ENCODE results near the gene BMP7. TPM values are rescaled to one million over a fixed set of nuclear protein-coding genes. Genes with fewer than 3 reads are reported as not detected.
"Not testable (repeated sequence)": the region's sequence is repeated elsewhere in the genome, so short reads cannot be mapped to it uniquely, and the experiment has no call there.

Gene BMP7
- total RNA-seq, 1 donor from 2014 or later = not detected

GRCh38 chr20:57244221-57244585, 22.2 kb downstream of the BMP7 start:
- Histone ChIP-seq H3K36me3 (ENCODE audit: control insufficient read depth, insufficient read depth, low read length) (no peaks in the 10 kb centered on the region), H3K4me3 (ENCODE audit: low read depth, low read length) (no peak overlapping the region), H3K27me3 (ENCODE audit: control insufficient read depth, insufficient read depth, low read length) (no peaks in the 10 kb centered on the region)
- DNase-seq (ENCODE audit: low read depth) (no peak), FAIRE-seq (no peak)
- TF ChIP-seq CTCF (IDR thresholded peaks at IDR 0.05; ENCODE audit: insufficient read depth, low read length, severe bottlenecking) = no peak

- H3K36me3 ChIP-seq (ENCODE audit: control insufficient read depth, insufficient read depth, low read length) = no peaks in the 10 kb centered on the region
- H3K4me3 ChIP-seq (ENCODE audit: low read depth, low read length) = no peak overlapping the region
- TF ChIP-seq CTCF (IDR thresholded peaks at IDR 0.05; ENCODE audit: insufficient read depth, low read length, severe bottlenecking) = peak; percentile 15
- DNase-seq (ENCODE audit: low read depth) (peak; percentile 37), FAIRE-seq (peak; percentile 60)
- H3K27me3 ChIP-seq (ENCODE audit: control insufficient read depth, insufficient read depth, low read length) = no peaks in the 10 kb centered on the region
Measured at GRCh38 chr20:57243480-57244220, 22.8 kb downstream of the BMP7 start.

GRCh38 chr20:57242414-57242813, 24.0 kb downstream of the BMP7 start:
- TF ChIP-seq CTCF (IDR thresholded peaks at IDR 0.05; ENCODE audit: insufficient read depth, low read length, severe bottlenecking) = no peak
- FAIRE-seq = no peak
- no peaks in the 10 kb centered on the region for H3K36me3 ChIP-seq (ENCODE audit: control insufficient read depth, insufficient read depth, low read length)
- no peak for DNase-seq (ENCODE audit: low read depth)
- H3K27me3 ChIP-seq (ENCODE audit: control insufficient read depth, insufficient read depth, low read length) = no peaks in the 10 kb centered on the region
- no peak overlapping the region for H3K4me3 ChIP-seq (ENCODE audit: low read depth, low read length)

GRCh38 chr20:57241363-57241991, 25.0 kb downstream of the BMP7 start:
- DNase-seq (ENCODE audit: low read depth) (no peak), FAIRE-seq (no peak)
- no peaks in the 10 kb centered on the region for H3K27me3 ChIP-seq (ENCODE audit: control insufficient read depth, insufficient read depth, low read length)
- TF ChIP-seq CTCF (IDR thresholded peaks at IDR 0.05; ENCODE audit: insufficient read depth, low read length, severe bottlenecking) = no peak
- no peak overlapping the region for H3K4me3 ChIP-seq (ENCODE audit: low read depth, low read length)
- no peaks in the 10 kb centered on the region for H3K36me3 ChIP-seq (ENCODE audit: control insufficient read depth, insufficient read depth, low read length)

- H3K27me3 ChIP-seq (ENCODE audit: control insufficient read depth, insufficient read depth, low read length) = no peaks in the 10 kb centered on the region
- H3K36me3 ChIP-seq (ENCODE audit: control insufficient read depth, insufficient read depth, low read length) = no peaks in the 10 kb centered on the region
- TF ChIP-seq CTCF (IDR thresholded peaks at IDR 0.05; ENCODE audit: insufficient read depth, low read length, severe bottlenecking) = no peak
- H3K4me3 ChIP-seq (ENCODE audit: low read depth, low read length) = no peak overlapping the region
- DNase-seq (ENCODE audit: low read depth) = no peak
- FAIRE-seq = no peak
Measured at GRCh38 chr20:57240581-57241362, 25.7 kb downstream of the BMP7 start.

- not testable (repeated sequence) for FAIRE-seq; H3K36me3 ChIP-seq (ENCODE audit: control insufficient read depth, insufficient read depth, low read length); H3K4me3 ChIP-seq (ENCODE audit: low read depth, low read length); DNase-seq (ENCODE audit: low read depth); H3K27me3 ChIP-seq (ENCODE audit: control insufficient read depth, insufficient read depth, low read length)
Measured at GRCh38 chr20:57239725-57240124, 26.7 kb downstream of the BMP7 start.

- not testable (repeated sequence) for H3K27me3 ChIP-seq (ENCODE audit: control insufficient read depth, insufficient read depth, low read length); H3K36me3 ChIP-seq (ENCODE audit: control insufficient read depth, insufficient read depth, low read length); DNase-seq (ENCODE audit: low read depth); H3K4me3 ChIP-seq (ENCODE audit: low read depth, low read length); FAIRE-seq
Measured at GRCh38 chr20:57239324-57239723, 27.1 kb downstream of the BMP7 start.

Data from bronchial epithelial cell (primary cell).